ENCODE data around the gene SPATA19. TPM values are rescaled to one million over a fixed set of nuclear protein-coding genes. Genes with fewer than 3 reads are reported as not detected.
A peak's percentile ranks its signal among the peaks of the same experiment; 100 is the strongest.

The SPATA19 gene
- total RNA-seq, 1 donor from 2014 or later: not detected

GRCh38 chr11:133842730-133843129 lies 2.6 kb downstream of the SPATA19 start:
- Histone ChIP-seq H3K36me3 (ENCODE audit: control insufficient read depth, insufficient read depth, low read length) (no peaks in the 10 kb centered on the region), H3K27me3 (ENCODE audit: control insufficient read depth, insufficient read depth, low read length) (no peaks in the 10 kb centered on the region), H3K4me3 (ENCODE audit: low read depth, low read length) (no peak overlapping the region)
- peak; percentile 18 for FAIRE-seq
- no peak for DNase-seq (ENCODE audit: low read depth)
- no peak for TF ChIP-seq CTCF (IDR thresholded peaks at IDR 0.05; ENCODE audit: insufficient read depth, low read length, severe bottlenecking)

GRCh38 chr11:133842053-133842452 lies 3.3 kb downstream of the SPATA19 start:
- no peak for FAIRE-seq
- Histone ChIP-seq H3K4me3 (ENCODE audit: low read depth, low read length) (no peak overlapping the region), H3K36me3 (ENCODE audit: control insufficient read depth, insufficient read depth, low read length) (no peaks in the 10 kb centered on the region), H3K27me3 (ENCODE audit: control insufficient read depth, insufficient read depth, low read length) (no peaks in the 10 kb centered on the region)
- no peak for DNase-seq (ENCODE audit: low read depth)
- TF ChIP-seq CTCF (IDR thresholded peaks at IDR 0.05; ENCODE audit: insufficient read depth, low read length, severe bottlenecking): no peak

- no peak for DNase-seq (ENCODE audit: low read depth)
- TF ChIP-seq CTCF (IDR thresholded peaks at IDR 0.05; ENCODE audit: insufficient read depth, low read length, severe bottlenecking): no peak
- H3K36me3 ChIP-seq (ENCODE audit: control insufficient read depth, insufficient read depth, low read length): no peaks in the 10 kb centered on the region
- no peaks in the 10 kb centered on the region for H3K27me3 ChIP-seq (ENCODE audit: control insufficient read depth, insufficient read depth, low read length)
- H3K4me3 ChIP-seq (ENCODE audit: low read depth, low read length): no peak overlapping the region
- peak; percentile 79 for FAIRE-seq
Measured at GRCh38 chr11:133841279-133842043, 3.9 kb downstream of the SPATA19 start.

- H3K4me3 ChIP-seq (ENCODE audit: low read depth, low read length): no peak overlapping the region
- DNase-seq (ENCODE audit: low read depth): no peak
- H3K36me3 ChIP-seq (ENCODE audit: control insufficient read depth, insufficient read depth, low read length): no peaks in the 10 kb centered on the region
- no peak for FAIRE-seq
- TF ChIP-seq CTCF (IDR thresholded peaks at IDR 0.05; ENCODE audit: insufficient read depth, low read length, severe bottlenecking): no peak
- H3K27me3 ChIP-seq (ENCODE audit: control insufficient read depth, insufficient read depth, low read length): no peaks in the 10 kb centered on the region
Measured at GRCh38 chr11:133840479-133840941, 4.8 kb downstream of the SPATA19 start.

GRCh38 chr11:133835593-133836548 lies 9.4 kb downstream of the SPATA19 start:
- no peaks in the 10 kb centered on the region for H3K27me3 ChIP-seq (ENCODE audit: control insufficient read depth, insufficient read depth, low read length)
- no peak for DNase-seq (ENCODE audit: low read depth)
- no peak overlapping the region for H3K4me3 ChIP-seq (ENCODE audit: low read depth, low read length)
- peak; percentile 1 for TF ChIP-seq CTCF (IDR thresholded peaks at IDR 0.05; ENCODE audit: insufficient read depth, low read length, severe bottlenecking)
- no peak for FAIRE-seq
- no peaks in the 10 kb centered on the region for H3K36me3 ChIP-seq (ENCODE audit: control insufficient read depth, insufficient read depth, low read length)

Data from bronchial epithelial cell (primary cell).